Memory B cell (primary cell): ENCODE results near the gene SGK1.
A peak's percentile ranks its signal among the peaks of the same experiment; 100 is the strongest.
"Not testable (repeated sequence)": the region's sequence is repeated elsewhere in the genome, so short reads cannot be mapped to it uniquely, and the experiment has no call there.

Experiments used
- ATAC-seq: fragments of 150-1000 bp; cut with Tn5 transposase; 2 replicates; pipeline ENCODE4 v1.10.0; 2021; ENCODE audit warnings: low read depth, mild to moderate bottlenecking, moderate library complexity
- DNase-seq, 2 donors: peaks; one replicate each; pipeline ENCODE4 v3.0.0; 2022; ENCODE audit warnings: low spot score in 2 of 2
- H3K27ac Mint-ChIP-seq: one replicate; pipeline ENCODE4 v1.8.0; 2022; ENCODE audit warnings: mild to moderate bottlenecking, moderate library complexity, mixed read lengths
- H3K27me3 Mint-ChIP-seq: one replicate; pipeline ENCODE4 v1.8.0; 2022; ENCODE audit warnings: mixed read lengths
- H3K36me3 Mint-ChIP-seq: one replicate; pipeline ENCODE4 v1.8.0; 2022; ENCODE audit warnings: mild to moderate bottlenecking, mixed read lengths
- H3K4me1 Mint-ChIP-seq: one replicate; pipeline ENCODE4 v1.8.0; 2022; ENCODE audit warnings: mixed read lengths
- H3K4me3 Mint-ChIP-seq: one replicate; pipeline ENCODE4 v1.8.0; 2022; ENCODE audit warnings: mild to moderate bottlenecking, moderate library complexity, mixed read lengths
- H3K9me3 Mint-ChIP-seq: one replicate; pipeline ENCODE4 v1.8.0; 2022; ENCODE audit warnings: mixed read lengths

SGK1 gene

DNA sequence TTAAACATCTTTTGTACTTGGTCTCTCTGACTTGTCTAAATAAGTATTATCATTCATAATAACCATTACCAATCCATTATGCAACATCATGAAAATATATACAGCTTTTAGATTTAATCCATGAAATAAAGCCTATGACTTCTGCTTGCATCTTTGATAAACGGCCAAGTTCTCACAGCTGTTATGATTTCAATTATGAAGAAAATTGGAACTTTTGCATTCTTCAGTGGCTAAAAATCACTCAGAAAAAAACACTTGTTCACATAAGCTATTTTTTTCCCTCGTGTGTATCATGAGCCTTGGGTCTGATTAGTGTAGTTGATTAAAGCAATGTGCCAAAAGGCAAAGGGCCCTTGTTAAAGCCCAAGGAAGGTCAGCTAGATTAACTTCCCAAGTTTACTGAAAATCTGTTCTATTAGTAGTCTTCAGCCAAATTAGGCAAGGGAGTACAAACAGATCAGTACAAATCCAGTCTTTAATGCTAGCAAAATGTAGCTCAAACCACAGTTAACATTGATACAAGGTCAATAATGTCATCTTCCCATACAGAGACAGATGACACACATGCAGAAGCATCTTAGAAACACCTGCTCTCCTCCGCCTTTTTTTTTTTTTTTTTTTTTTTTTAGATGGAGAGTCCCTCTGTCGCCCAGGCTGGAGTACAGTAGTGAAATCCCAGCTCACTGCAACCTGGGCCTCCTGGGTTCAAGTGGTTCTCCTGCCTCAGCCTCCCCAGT lies 69.9 kb downstream of the SGK1 start:
- peak overlapping the region; percentile 98 for H3K27ac Mint-ChIP-seq
- peaks cover 30% of the 10 kb centered on the region for H3K4me1 Mint-ChIP-seq
- no peaks in the 10 kb centered on the region for H3K9me3 Mint-ChIP-seq
- no peak overlapping the region for H3K4me3 Mint-ChIP-seq
- H3K27me3 Mint-ChIP-seq, result no peaks in the 10 kb centered on the region
- ATAC-seq, result no peak
- no peak for DNase-seq
- H3K36me3 Mint-ChIP-seq, result no peaks in the 10 kb centered on the region

DNA sequence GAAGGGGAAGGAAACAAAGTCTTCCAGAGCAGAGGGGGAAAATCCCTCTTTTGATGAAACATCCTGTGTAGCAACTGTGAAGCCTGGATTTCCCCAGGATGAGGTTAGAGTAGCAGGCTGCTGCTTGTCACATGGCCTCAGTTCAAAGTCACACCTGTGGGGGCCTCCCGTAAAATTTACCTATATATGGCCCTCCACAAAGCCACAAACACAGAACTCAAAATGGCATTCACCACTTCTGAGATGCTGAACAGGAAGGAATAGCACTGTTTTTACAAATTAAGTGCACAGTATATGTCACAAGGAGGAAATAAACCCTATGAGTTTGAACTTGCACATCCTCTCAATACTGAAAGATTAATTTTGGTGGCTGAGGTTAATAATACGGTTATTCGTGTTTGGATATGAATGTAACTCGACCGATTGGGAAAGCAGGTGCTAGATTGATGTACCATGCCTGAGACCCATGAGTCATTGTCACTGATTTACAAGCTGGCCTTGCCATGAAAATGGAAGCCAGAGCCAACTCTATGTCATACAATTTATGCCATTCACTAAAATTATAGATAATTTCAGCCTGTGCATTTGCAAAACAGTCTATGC lies 70.6 kb downstream of the SGK1 start:
- ATAC-seq (peak; percentile 89), DNase-seq (peak; percentile 47 to 75)
- Mint-ChIP-seq H3K36me3 (no peaks in the 10 kb centered on the region), H3K4me3 (peak overlapping the region; percentile 2), H3K27ac (peak overlapping the region; percentile 98), H3K27me3 (no peaks in the 10 kb centered on the region), H3K4me1 (peaks cover 30% of the 10 kb centered on the region), H3K9me3 (no peaks in the 10 kb centered on the region)

DNA sequence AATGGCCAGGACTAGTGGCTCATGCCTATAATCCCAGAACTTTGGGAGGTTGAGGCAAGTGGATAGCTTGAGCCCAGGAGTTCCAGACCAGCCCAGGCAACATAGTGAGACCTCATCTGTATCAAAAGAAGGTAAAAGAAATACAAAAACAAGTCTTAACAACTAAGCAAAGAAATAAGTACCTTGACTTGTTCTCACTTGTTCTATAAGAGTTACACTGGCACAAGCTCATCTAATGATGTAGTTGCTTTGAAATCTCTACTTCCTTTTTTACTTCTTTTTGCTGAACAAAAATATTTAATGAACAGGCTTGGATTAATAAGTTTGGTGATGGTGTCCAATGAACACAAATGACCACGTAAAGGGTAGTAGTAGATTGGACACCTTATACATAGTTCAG lies 72.2 kb downstream of the SGK1 start:
- no peaks in the 10 kb centered on the region for H3K27me3 Mint-ChIP-seq

DNA sequence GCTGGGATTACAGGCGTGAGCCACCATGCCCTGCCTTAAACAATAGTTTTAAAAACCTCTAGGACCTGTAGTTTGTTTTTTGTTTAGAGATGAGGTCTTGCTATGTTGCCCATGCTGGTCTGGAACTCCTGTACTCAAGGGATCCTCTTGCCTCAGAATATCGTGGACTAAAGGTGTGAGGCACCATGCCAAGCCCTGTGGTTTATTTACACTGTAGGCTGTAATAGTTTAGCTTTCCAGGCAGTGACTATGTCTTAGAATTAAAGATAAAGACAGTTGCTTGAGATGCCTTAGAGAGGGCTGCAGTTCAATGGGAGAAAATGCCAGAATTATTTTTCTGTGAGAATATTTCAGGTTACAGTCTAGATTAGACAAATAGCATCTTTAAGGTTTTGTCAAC lies 72.9 kb downstream of the SGK1 start:
- Mint-ChIP-seq H3K27ac (peak overlapping the region; percentile 98), H3K36me3 (peaks cover 2% of the 10 kb centered on the region), H3K27me3 (no peaks in the 10 kb centered on the region), H3K4me1 (peaks cover 33% of the 10 kb centered on the region), H3K4me3 (no peak overlapping the region), H3K9me3 (peaks cover 3% of the 10 kb centered on the region)
- DNase-seq, result no peak
- no peak for ATAC-seq

More for the DNA sequence above, 72.2 kb downstream of the SGK1 start:
- DNase-seq, result no peak
- H3K9me3 Mint-ChIP-seq, result peaks cover 3% of the 10 kb centered on the region
- peaks cover 33% of the 10 kb centered on the region for H3K4me1 Mint-ChIP-seq
- ATAC-seq, result no peak
- H3K36me3 Mint-ChIP-seq, result peaks cover 2% of the 10 kb centered on the region
- H3K4me3 Mint-ChIP-seq, result no peak overlapping the region
- peak overlapping the region; percentile 98 for H3K27ac Mint-ChIP-seq

DNA sequence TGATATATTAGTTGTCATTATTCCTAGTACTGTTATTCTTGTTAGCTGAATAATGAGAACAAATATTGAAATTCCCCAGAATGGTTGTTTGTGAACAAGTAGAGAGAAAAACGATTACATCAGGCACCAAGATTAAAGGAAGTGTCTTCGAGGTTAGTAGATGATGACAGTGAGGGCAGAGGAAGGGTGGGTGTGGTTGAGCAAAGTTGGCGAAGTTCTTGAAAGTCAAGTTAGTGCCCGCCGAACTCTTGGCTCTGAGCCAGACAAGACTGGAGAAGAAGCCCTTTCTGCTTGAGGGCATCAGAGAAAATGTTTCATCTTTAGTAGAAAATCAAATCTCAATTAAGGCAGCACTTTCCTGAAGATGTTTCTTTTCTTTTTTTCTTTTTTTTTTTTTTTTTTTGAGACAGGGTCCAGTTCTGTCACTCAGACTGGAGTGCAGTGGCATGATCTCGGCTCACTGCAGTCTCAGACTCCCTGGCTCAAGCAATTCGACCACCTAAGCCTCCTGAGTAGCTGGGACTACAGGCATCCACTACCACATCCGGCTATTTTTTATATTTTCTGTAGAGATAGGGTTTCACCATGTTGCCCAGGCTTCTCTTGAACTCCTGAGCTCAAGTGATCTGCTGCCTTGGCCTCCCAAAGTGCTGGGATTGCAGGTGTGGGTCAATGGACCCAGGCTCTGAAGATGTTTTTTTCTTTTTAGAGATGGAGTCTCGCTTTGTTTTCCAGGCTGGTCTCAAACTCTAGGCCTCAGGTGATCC lies 77.1 kb downstream of the SGK1 start:
- Mint-ChIP-seq H3K4me1 (peaks cover 18% of the 10 kb centered on the region), H3K36me3 (peaks cover 2% of the 10 kb centered on the region), H3K27me3 (no peaks in the 10 kb centered on the region), H3K27ac (peak overlapping the region; percentile 85), H3K4me3 (peak overlapping the region; percentile 1), H3K9me3 (peaks cover 3% of the 10 kb centered on the region)
- peak; percentile 77 for ATAC-seq
- DNase-seq, result peak; percentile 72 to 89

DNA sequence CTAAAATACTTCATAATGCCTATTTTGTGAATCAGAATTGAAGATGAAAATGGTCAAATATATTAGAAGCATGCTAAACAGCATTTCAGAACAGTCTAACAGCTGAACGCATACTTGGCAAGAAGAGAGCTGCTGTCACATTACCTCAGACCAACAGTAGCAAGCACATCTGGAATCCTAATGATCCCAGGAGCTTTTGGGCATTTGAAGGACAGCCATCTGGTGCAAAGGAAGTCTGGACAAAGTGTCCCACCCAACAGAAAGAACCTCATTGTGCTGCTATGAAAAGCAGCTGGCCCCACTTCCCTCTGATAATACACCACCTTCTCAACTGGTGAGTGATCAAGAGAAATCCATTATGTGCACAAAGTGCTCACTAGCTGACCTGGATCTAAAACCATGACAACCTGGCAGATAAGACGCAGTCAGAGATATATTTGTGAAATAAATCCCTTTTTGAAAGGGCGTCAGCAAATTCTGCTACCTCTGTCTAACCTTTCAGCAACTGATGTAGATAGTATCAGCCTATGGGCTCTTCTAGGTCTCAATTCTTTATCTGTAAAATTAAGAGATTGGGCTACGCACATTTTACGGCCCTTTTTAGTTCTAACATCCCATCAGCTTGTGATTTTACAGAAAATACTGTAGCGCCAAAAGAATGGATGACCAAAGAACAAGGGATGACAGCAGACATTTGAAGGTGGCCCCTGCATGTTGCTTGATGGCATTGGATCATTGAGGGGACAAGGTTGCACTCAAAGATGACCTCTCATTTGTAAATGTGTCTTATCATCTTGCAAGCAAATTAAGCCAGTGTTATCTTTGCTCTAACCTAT lies 78.7 kb downstream of the SGK1 start:
- peaks cover 16% of the 10 kb centered on the region for H3K4me1 Mint-ChIP-seq
- H3K27ac Mint-ChIP-seq, result peak overlapping the region; percentile 85
- ATAC-seq, result no peak
- no peak for DNase-seq
- H3K4me3 Mint-ChIP-seq, result no peak overlapping the region
- H3K9me3 Mint-ChIP-seq, result peaks cover 3% of the 10 kb centered on the region
- no peaks in the 10 kb centered on the region for H3K27me3 Mint-ChIP-seq
- peaks cover 2% of the 10 kb centered on the region for H3K36me3 Mint-ChIP-seq

DNA sequence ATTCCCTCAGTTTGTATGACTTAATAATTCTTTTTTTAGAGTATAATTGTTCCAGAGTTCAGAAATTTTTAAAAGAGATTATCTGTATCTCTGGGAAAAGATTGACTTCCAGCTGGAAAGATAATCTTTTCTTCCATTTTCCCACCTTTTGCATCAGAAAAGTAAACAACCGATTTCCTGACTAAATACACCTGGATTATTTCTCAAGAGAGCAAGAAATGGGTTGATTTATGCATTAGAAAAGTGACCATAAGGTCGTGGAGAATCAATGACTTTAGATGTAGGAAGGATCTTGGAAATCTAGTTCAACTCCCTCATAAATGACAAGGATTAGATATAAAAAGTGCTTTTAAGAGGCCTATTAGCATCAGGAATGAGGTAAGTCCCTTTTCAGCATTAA lies 79.9 kb downstream of the SGK1 start:
- no peak for DNase-seq
- peaks cover 2% of the 10 kb centered on the region for H3K36me3 Mint-ChIP-seq
- no peaks in the 10 kb centered on the region for H3K27me3 Mint-ChIP-seq
- no peak overlapping the region for H3K27ac Mint-ChIP-seq
- ATAC-seq, result no peak
- H3K4me1 Mint-ChIP-seq, result peaks cover 20% of the 10 kb centered on the region
- H3K4me3 Mint-ChIP-seq, result no peak overlapping the region
- H3K9me3 Mint-ChIP-seq, result peaks cover 3% of the 10 kb centered on the region

DNA sequence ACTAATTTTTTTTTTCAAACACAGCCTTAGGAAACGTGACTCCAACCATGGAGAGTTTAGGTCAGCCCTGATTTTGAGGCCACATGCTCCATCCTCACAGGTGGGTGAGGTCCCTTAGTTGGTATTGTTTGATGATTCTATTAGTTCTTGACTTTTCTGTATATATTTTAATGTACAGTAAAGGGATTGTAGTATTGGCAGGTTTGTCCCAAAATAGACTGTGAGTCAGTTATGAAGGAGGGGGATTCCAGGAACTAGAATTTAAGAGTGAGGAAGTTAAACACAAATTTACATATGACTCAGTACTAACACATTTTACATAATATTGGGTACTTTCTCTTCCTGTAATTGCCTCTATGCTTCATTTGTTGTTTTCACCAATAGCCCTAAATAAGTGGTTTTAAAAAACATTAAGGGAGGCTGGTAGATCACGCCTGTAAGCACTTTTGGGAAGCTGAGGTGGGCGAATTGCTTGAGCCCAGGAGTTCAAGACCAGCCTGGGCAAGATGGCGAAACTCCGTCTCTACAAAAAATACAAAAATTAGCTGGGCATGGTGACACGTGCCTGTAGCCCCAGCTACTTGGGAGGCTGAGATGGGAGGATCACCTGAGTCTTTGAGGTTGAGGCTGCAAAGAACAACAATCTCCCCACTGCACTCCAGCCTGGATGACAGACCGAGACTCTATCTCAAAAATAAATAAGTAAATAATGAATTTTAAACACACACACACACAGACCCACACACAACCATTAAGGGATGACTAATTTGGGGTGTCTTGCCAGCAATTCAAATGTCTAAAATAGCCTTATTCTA lies 81.8 kb downstream of the SGK1 start:
- peak overlapping the region; percentile 97 for H3K27ac Mint-ChIP-seq
- DNase-seq, result peak in 1 of 2 donors; percentile 48

DNA sequence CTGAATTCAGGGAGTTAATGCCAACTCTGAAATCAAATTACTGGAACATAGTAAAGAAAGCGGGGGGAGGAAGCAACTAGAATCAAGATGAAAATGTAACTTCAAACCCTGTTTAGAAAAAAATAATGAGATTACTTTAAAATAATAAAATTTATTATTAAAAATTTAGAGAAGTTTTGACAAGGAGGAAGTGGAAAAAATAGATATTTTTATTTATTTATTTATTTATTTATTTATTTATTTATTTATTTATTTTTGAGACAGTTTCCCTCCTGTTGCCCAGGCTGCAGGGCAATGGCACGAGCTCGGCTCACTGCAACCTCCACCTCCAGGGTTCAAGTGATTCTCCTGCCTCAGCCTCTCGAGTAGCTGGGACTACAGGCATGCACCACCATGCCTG lies 82.6 kb downstream of the SGK1 start:
- DNase-seq, H3K36me3 Mint-ChIP-seq, H3K9me3 Mint-ChIP-seq, H3K27me3 Mint-ChIP-seq, H3K4me3 Mint-ChIP-seq: not testable (repeated sequence)
- H3K27ac Mint-ChIP-seq, result peak overlapping the region; percentile 97
- ATAC-seq, result peak; percentile 1
- H3K4me1 Mint-ChIP-seq, result peaks cover 18% of the 10 kb centered on the region

More for the DNA sequence above, 81.8 kb downstream of the SGK1 start:
- Mint-ChIP-seq H3K9me3 (no peaks in the 10 kb centered on the region), H3K36me3 (no peaks in the 10 kb centered on the region), H3K4me3 (peak overlapping the region; percentile 38), H3K27me3 (no peaks in the 10 kb centered on the region), H3K4me1 (peaks cover 17% of the 10 kb centered on the region)
- ATAC-seq, result peak; percentile 82

DNA sequence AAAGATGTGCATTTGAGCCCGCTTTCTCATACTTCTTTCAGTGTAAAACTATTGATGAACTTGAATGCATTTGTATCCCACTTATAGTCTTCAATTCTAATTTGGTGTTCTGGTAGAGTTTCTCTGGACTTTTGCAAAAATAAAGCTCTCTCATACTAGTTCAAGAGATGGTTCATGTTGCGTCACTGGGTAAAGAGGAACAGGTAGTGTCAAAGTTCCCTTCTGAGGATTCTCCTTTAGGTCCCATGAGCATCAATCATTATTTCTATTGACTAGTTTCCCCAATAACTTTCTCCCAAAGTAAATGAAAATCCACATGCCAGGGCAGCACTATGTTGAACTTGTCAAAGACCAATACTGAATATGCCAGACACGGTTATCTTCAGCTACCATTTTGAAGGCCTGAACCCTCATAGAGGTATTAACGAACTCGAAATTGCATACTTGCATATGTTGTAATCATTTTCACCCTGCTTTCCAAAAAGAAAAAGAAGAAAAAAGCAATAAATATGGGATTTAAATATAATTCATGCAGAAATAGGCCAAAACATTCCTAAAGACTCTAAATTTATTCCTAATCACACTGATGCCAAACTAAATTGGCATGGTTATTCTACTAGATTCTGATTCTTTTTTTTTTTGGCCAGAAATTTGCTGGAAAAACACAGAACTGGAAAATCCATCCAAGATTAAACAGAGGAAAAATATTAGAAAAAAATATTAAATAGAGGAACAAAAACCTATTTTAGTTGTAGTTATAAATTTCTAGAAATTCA lies 84.5 kb downstream of the SGK1 start:
- Mint-ChIP-seq H3K4me3 (no peak overlapping the region), H3K9me3 (no peaks in the 10 kb centered on the region), H3K27ac (peak overlapping the region; percentile 82), H3K27me3 (no peaks in the 10 kb centered on the region), H3K36me3 (no peaks in the 10 kb centered on the region), H3K4me1 (peaks cover 17% of the 10 kb centered on the region)
- ATAC-seq (no peak), DNase-seq (no peak)

DNA sequence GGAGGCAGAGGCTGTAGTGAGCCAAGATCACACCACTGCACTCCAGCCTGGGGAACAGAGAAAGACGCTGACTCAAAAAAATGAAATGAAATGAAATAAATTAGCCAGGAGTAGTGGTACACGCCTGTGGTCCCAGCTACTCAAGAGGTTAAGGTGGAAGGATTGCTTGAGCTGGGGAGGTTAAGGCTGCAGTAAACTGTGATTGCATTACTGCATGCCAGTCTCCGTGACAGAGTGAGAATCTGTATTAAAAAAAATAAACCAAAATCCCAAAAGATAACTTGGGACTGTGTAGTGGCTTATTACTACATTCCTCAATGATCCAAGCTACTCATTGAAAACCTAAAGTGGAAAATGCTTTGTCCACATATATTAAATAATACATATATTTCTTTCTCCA lies 87.0 kb downstream of the SGK1 start:
- no peak overlapping the region for H3K4me3 Mint-ChIP-seq
- DNase-seq (no peak), ATAC-seq (no peak)
- peaks cover 17% of the 10 kb centered on the region for H3K4me1 Mint-ChIP-seq
- H3K36me3 Mint-ChIP-seq, result no peaks in the 10 kb centered on the region
- H3K27ac Mint-ChIP-seq, result peak overlapping the region; percentile 72
- no peaks in the 10 kb centered on the region for H3K9me3 Mint-ChIP-seq
- H3K27me3 Mint-ChIP-seq, result no peaks in the 10 kb centered on the region

DNA sequence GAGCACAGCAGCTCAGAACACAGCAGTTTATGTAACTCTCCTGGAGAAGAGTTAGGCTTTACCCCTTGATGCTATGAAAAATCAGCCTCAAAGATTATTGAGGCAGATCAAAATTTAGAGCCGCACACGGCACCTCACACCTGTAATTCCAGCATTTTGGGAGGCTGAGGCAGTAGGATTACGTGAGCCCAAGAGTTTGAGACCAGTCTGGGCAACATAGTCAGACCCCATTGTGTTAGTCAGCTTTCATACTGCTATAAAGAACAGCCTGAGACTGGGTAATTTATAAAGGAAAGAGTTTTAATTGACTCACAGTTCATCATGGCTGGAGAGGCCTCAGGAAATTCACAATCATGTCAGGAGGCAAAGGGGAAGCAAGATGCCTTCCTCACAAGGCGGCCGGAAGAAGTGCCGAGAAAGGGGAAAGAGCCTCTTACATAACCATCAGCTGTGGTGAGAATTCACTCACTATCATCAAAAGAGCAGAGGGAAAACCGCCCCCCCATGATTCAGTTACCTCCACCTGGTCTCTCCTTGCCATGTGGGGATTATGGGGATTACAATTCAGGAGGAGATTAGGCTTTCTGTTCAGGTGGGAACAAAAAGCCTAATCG lies 87.7 kb downstream of the SGK1 start:
- ATAC-seq (peak; percentile 65), DNase-seq (no peak)
- Mint-ChIP-seq H3K27me3 (no peaks in the 10 kb centered on the region), H3K4me3 (peak overlapping the region; percentile 57), H3K36me3 (no peaks in the 10 kb centered on the region), H3K4me1 (peaks cover 17% of the 10 kb centered on the region), H3K27ac (peak overlapping the region; percentile 72), H3K9me3 (no peaks in the 10 kb centered on the region)
